CD14-positive monocyte (primary cell): Measurements from ENCODE around the gene SPARC. TPM values are rescaled to one million over a fixed set of nuclear protein-coding genes. Genes with fewer than 3 reads are reported as not detected.

Experiments
- DNase-seq, 3 donors: peaks; one replicate each; pipeline ENCODE4 v3.0.0-alpha.2; 2011 to 2022
- H2AFZ ChIP-seq: 2 replicates; pipeline ENCODE4 v1.6.0; 2012; ENCODE audit warnings: mild to moderate bottlenecking, low read depth, low read length, inconsistent platforms; ENCODE audit not compliant: insufficient read depth, poor library complexity, severe bottlenecking
- H3K27ac ChIP-seq, 2 donors: 1 replicate in 1 of 2; 2 replicates in 1 of 2; pipeline ENCODE4 v1.5.1; 2012 to 2013; ENCODE audit warnings: low read length in 2 of 2, control low read depth in 1 of 2, inconsistent platforms in 1 of 2, low read depth in 1 of 2, mild to moderate bottlenecking in 1 of 2
- H3K27me3 ChIP-seq, 2 donors: one replicate each; pipeline versions ENCODE4 v1.6.0 to v1.6.1; 2011 to 2013; ENCODE audit warnings: low read length in 2 of 2; ENCODE audit not compliant: control insufficient read depth in 2 of 2, insufficient read depth in 2 of 2
- H3K36me3 ChIP-seq, 2 donors: replicated peaks in 1 of 2; 1 replicate in 1 of 2; 2 replicates in 1 of 2; pipeline versions ENCODE4 v1.5.1 to v1.6.1; 2012 to 2013; ENCODE audit warnings: low read length in 2 of 2, control low read depth in 1 of 2, inconsistent platforms in 1 of 2, mild to moderate bottlenecking in 1 of 2; ENCODE audit not compliant: insufficient read depth in 2 of 2, control insufficient read depth in 1 of 2
- H3K4me1 ChIP-seq, 2 donors: 1 replicate in 1 of 2; 2 replicates in 1 of 2; pipeline versions ENCODE4 v1.5.1 to v1.6.1; 2012 to 2013; ENCODE audit warnings: low read length in 2 of 2, control low read depth in 1 of 2, inconsistent platforms in 1 of 2, mild to moderate bottlenecking in 1 of 2, moderate library complexity in 1 of 2; ENCODE audit not compliant: insufficient read depth in 2 of 2, control insufficient read depth in 1 of 2
- H3K4me2 ChIP-seq: replicated peaks from 2 replicates; pipeline ENCODE3; 2012; ENCODE audit warnings: low read length, moderate library complexity, mild to moderate bottlenecking; ENCODE audit not compliant: poor library complexity, severe bottlenecking; ENCODE audit errors: extremely low read depth
- H3K4me3 ChIP-seq, 3 experiments: fragments of 200-600 bp in 1 of 3; sonication (generic) in 1 of 3; replicated peaks in 1 of 3; 1 replicate in 2 of 3; 2 replicates in 1 of 3; pipeline ENCODE4 v1.5.1; 2011 to 2013; ENCODE audit warnings: low read length in 3 of 3, mild to moderate bottlenecking in 3 of 3, control low read depth in 2 of 3, low read depth in 2 of 3, inconsistent platforms in 1 of 3, moderate library complexity in 1 of 3
- H3K79me2 ChIP-seq: 2 replicates; pipeline ENCODE4 v1.6.0; 2012; ENCODE audit warnings: mild to moderate bottlenecking, control low read depth, inconsistent platforms, low read length, moderate library complexity; ENCODE audit not compliant: insufficient read depth
- H3K9ac ChIP-seq: 2 replicates; pipeline ENCODE4 v1.6.0; 2017; ENCODE audit warnings: low read length, mild to moderate bottlenecking; ENCODE audit not compliant: insufficient read depth, poor library complexity, severe bottlenecking
- H3K9me3 ChIP-seq, 2 donors: replicated peaks in 1 of 2; 1 replicate in 1 of 2; 2 replicates in 1 of 2; pipeline versions ENCODE4 v1.5.1 to v1.6.1; 2012 to 2013; ENCODE audit warnings: low read length in 2 of 2, control low read depth in 1 of 2; ENCODE audit not compliant: control insufficient read depth in 1 of 2, insufficient read depth in 1 of 2
- H4K20me1 ChIP-seq: 2 replicates; pipeline ENCODE4 v1.6.0; 2012; ENCODE audit warnings: mild to moderate bottlenecking, low read length, control low read depth, moderate library complexity; ENCODE audit not compliant: insufficient read depth
- H3K27ac Mint-ChIP-seq, 7 donors: one replicate each; pipeline ENCODE4 v1.8.0; 2020; ENCODE audit warnings: mild to moderate bottlenecking in 7 of 7, mixed read lengths in 7 of 7, moderate library complexity in 6 of 7, inconsistent platforms in 2 of 7
- H3K27me3 Mint-ChIP-seq, 3 donors: one replicate each; pipeline ENCODE4 v1.8.0; 2021 to 2022; ENCODE audit warnings: low read depth in 3 of 3, mild to moderate bottlenecking in 3 of 3, mixed read lengths in 3 of 3, moderate library complexity in 3 of 3, inconsistent platforms in 1 of 3
- H3K36me3 Mint-ChIP-seq, 2 donors: one replicate each; pipeline ENCODE4 v1.8.0; 2020; ENCODE audit warnings: mixed read lengths in 2 of 2, inconsistent platforms in 1 of 2, mild to moderate bottlenecking in 1 of 2
- H3K4me1 Mint-ChIP-seq: one replicate; pipeline ENCODE4 v1.8.0; 2020; ENCODE audit warnings: mild to moderate bottlenecking, mixed read lengths
- H3K4me3 Mint-ChIP-seq, 2 donors: one replicate each; pipeline ENCODE4 v1.8.0; 2020; ENCODE audit warnings: mild to moderate bottlenecking in 2 of 2, mixed read lengths in 2 of 2, moderate library complexity in 1 of 2
- H3K9me3 Mint-ChIP-seq, 7 donors: one replicate each; pipeline ENCODE4 v1.8.0; 2020 to 2022; ENCODE audit warnings: mixed read lengths in 7 of 7, mild to moderate bottlenecking in 6 of 7, moderate library complexity in 6 of 7, inconsistent platforms in 2 of 7
- WGBS: methylation state at CpG from one replicate; pipeline ENCODE4 v1.1.5; 2013; ENCODE audit warnings: missing lambda C conversion rate; ENCODE audit not compliant: insufficient coverage; 5-methylcytosine and 5-hydroxymethylcytosine counted together
- intact Hi-C, 2 donors: fragments of 100-400 bp; cut with micrococcal nuclease; formaldehyde crosslinking; loops; one replicate each; pipeline versions ENCODE4 v1.15.0 to v1.15.1; 2023
- polyA plus RNA-seq, 3 donors: library from polyadenylated mRNA; depleted of rRNA in 1 of 3; unstranded in 2 of 3; stranded (reverse) in 1 of 3; fragments of 300-500 nt in 2 of 3; fragments of >200 nt in 1 of 3; fragmentation: Illumina TruSeq in 2 of 3; gene quantifications; 1 replicate in 2 of 3; 2 replicates in 1 of 3; pipeline ENCODE4 v1.2.3, GENCODE V29; 2012 to 2021
- TF ChIP-seq, protein P1 (sequence below): fragments of 200-600 bp; IDR thresholded peaks from one replicate; pipeline ENCODE4 v1.8.0; 2022; ENCODE audit warnings: antibody characterized with exemption, mild to moderate bottlenecking

Gene SPARC
- polyA plus RNA-seq, 3 donors = 3.0 to 19.7 (median 10.7) TPM

DNA sequence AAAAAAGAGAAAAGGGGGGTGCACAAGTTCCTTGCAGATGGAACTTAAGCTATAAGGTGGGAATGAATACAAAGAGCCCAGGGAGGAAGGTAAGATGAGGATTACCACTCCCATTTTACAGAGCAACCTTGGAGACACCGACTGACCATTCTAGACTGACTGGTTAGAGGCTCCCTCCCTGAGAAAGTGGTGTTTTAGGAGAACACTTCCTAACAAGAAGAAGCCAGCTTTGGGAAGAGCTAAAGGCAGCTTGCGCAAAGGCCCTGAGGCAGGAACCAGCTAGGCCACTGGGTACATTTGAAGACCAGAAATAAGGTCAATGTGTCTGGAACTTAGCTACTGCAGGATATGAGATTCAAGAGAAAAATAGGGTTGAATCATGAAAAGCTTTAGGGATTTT, 38.6 kb downstream of the SPARC start:
- Histone ChIP-seq H3K4me2 (no peak overlapping the region), H3K27me3 (no peaks in the 10 kb centered on the region), H3K9me3 (no peaks in the 10 kb centered on the region), H3K36me3 (no peaks in the 10 kb centered on the region), H2AFZ (no peak overlapping the region), H3K27ac (peak overlapping the region; percentile 77 to 79), H3K4me3 (no peak overlapping the region), H4K20me1 (no peaks in the 10 kb centered on the region), H3K9ac (no peak overlapping the region), H3K79me2 (no peaks in the 10 kb centered on the region), H3K4me1 (peaks cover 46 to 47% of the 10 kb centered on the region in 2 donors)
- H3K27me3 Mint-ChIP-seq = peaks cover 0 to 2% (median 0%) of the 10 kb centered on the region in 3 donors
- 100% methylated on average over 1 of the region's 2 CpGs for WGBS
- H3K4me3 Mint-ChIP-seq = no peak overlapping the region
- no peak for DNase-seq
- H3K9me3 Mint-ChIP-seq = peaks cover 0 to 2% (median 0%) of the 10 kb centered on the region in 7 donors
- no peaks in the 10 kb centered on the region for H3K36me3 Mint-ChIP-seq
- H3K27ac Mint-ChIP-seq = peak overlapping the region; percentile 88 to 95 (median 93)
- H3K4me1 Mint-ChIP-seq = peaks cover 39% of the 10 kb centered on the region
- intact Hi-C loops = no loop called here
- TF ChIP-seq, protein P1, sequence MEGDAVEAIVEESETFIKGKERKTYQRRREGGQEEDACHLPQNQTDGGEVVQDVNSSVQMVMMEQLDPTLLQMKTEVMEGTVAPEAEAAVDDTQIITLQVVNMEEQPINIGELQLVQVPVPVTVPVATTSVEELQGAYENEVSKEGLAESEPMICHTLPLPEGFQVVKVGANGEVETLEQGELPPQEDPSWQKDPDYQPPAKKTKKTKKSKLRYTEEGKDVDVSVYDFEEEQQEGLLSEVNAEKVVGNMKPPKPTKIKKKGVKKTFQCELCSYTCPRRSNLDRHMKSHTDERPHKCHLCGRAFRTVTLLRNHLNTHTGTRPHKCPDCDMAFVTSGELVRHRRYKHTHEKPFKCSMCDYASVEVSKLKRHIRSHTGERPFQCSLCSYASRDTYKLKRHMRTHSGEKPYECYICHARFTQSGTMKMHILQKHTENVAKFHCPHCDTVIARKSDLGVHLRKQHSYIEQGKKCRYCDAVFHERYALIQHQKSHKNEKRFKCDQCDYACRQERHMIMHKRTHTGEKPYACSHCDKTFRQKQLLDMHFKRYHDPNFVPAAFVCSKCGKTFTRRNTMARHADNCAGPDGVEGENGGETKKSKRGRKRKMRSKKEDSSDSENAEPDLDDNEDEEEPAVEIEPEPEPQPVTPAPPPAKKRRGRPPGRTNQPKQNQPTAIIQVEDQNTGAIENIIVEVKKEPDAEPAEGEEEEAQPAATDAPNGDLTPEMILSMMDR = no peak

DNA sequence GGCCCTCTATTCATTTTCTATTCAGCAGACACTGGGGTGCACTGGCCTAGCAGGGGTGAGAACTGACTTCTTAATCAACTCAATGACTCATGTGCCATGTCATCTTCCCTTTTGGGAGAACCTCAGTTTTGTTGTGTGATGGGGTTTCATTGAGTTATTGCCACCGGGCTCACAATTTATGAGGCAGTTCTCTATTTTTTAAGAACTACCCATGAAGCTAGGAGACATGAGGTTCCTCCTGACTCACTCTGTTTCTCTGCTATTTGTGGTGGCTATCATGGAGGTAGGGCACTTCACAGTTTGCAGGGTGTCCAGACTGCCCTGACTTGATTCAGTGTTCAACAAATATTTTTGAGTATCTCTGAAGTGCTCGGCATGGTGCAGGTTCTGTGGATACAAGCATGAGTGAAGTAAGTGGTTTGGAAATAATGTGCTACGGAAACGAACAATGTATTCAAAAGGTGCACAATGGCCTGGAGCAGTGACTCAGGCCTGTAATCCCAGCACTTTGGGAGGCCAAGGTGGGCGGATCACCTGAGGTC, 39.3 kb downstream of the SPARC start:
- H3K27ac Mint-ChIP-seq = peak overlapping the region; percentile 88 to 95 (median 93)
- Histone ChIP-seq H3K4me1 (peaks cover 53 to 54% of the 10 kb centered on the region in 2 donors), H3K27ac (peak overlapping the region; percentile 77 to 79), H3K9me3 (no peaks in the 10 kb centered on the region), H3K27me3 (no peaks in the 10 kb centered on the region), H3K79me2 (no peaks in the 10 kb centered on the region), H2AFZ (no peak overlapping the region), H4K20me1 (no peaks in the 10 kb centered on the region), H3K4me3 (no peak overlapping the region), H3K4me2 (peak overlapping the region; percentile 16), H3K9ac (no peak overlapping the region), H3K36me3 (no peaks in the 10 kb centered on the region)
- 94% methylated on average over 4 of the region's 5 CpGs for WGBS
- intact Hi-C loops = no loop called here
- peaks cover 0 to 1% (median 0%) of the 10 kb centered on the region in 3 donors for H3K27me3 Mint-ChIP-seq
- no peak overlapping the region for H3K4me3 Mint-ChIP-seq
- TF ChIP-seq, protein P1 = no peak
- no peaks in the 10 kb centered on the region for H3K36me3 Mint-ChIP-seq
- peak; percentile 87 to 95 (median 95) for DNase-seq
- peaks cover 0 to 2% (median 0%) of the 10 kb centered on the region in 7 donors for H3K9me3 Mint-ChIP-seq
- peaks cover 45% of the 10 kb centered on the region for H3K4me1 Mint-ChIP-seq
